ENCODE results near the gene FHIT. TPM values are rescaled to one million over a fixed set of nuclear protein-coding genes. Genes with fewer than 3 reads are reported as not detected.

The FHIT gene
- total and polyA plus RNA-seq, 10 of the 15 experiments (the other 5 are each of a cell fraction or from before 2014, with no cell fraction given) = 4.2 to 14.9 (median 9.4) TPM

- ChIA-PET RAD21 (ENCODE audit: unreplicated experiment) (no interaction called here), SMC1A (ENCODE audit: uncharacterized antibody, unreplicated experiment) (interaction anchor here (1.1 kb wide), 1 partner anchor 75 kb away, joined by 3 read pairs; no protein-coding TSS in a partner anchor), CTCF (no interaction called here), POLR2A (no interaction called here)
- intact Hi-C loops (cut with micrococcal nuclease; ENCODE audit: unreplicated experiment) = no loop called here
- Histone ChIP-seq H3K36me3 (ENCODE audit: control insufficient read depth in 2 of 2, insufficient read depth in 2 of 2, low read length in 1 of 2) (no peaks in the 10 kb centered on the region), H4K20me1 (ENCODE audit: control insufficient read depth, insufficient read depth) (no peaks in the 10 kb centered on the region), H3K4me3 (no peak overlapping the region), H3K79me2 (ENCODE audit: control insufficient read depth, insufficient read depth, low read length) (no peaks in the 10 kb centered on the region), H3K27ac (ENCODE audit: control insufficient read depth, insufficient read depth) (no peak overlapping the region), H3K9me3 (replicated peaks; ENCODE audit: control insufficient read depth, insufficient read depth, low read length) (no peaks in the 10 kb centered on the region), H3K4me1 (ENCODE audit: control insufficient read depth, insufficient read depth, low read length) (no peaks in the 10 kb centered on the region), H3K4me2 (ENCODE audit: control insufficient read depth, insufficient read depth) (no peak overlapping the region), H3K9ac (ENCODE audit: control insufficient read depth, insufficient read depth, low read length) (no peak overlapping the region), H3K27me3 (replicated peaks in 1 of 2; ENCODE audit: control insufficient read depth in 2 of 2, insufficient read depth in 2 of 2, low read length in 1 of 2) (no peaks in the 10 kb centered on the region), H2AFZ (ENCODE audit: control insufficient read depth, low read depth, low read length) (no peak overlapping the region)
- no peak for ATAC-seq
- FAIRE-seq = no peak
- BruUV-seq (replicated peaks) = no TSS peak
- no peak for TF ChIP-seq HDAC6 (IDR thresholded peaks at IDR 0.05; ENCODE audit: unreplicated experiment)
- TF ChIP-seq ZNF687 (IDR thresholded peaks at IDR 0.05) = no peak
- TF ChIP-seq ZSCAN29 (IDR thresholded peaks at IDR 0.05) = no peak
- peak; percentile 42; the same call in 1 of the 2 replicates for TF ChIP-seq SPI1 (IDR thresholded peaks at IDR 0.05; ENCODE audit: borderline replicate concordance, insufficient read depth, low read depth, low read length)
- TF ChIP-seq MYB (IDR thresholded peaks at IDR 0.05; ENCODE audit: borderline replicate concordance, low read depth, low read length) = no peak
- TF ChIP-seq ATF7 (IDR thresholded peaks at IDR 0.05; ENCODE audit: low read depth) = no peak
- TF ChIP-seq NR2C1 (IDR thresholded peaks at IDR 0.05) = no peak
- in situ Hi-C loops (cut with MboI) = no loop called here
- DNase-seq (ENCODE audit: low read depth, low spot score) = no peak
- 59% methylated on average over 5 of the region's 5 CpGs for WGBS (ENCODE audit: insufficient coverage, insufficient replicate concordance, low lambda C conversion rate, missing lambda C conversion rate)
Measured at GRCh38 chr3:60169755-60170154, 1081.5 kb downstream of the FHIT start.
